Osteocyte (in vitro differentiated cells): ENCODE data around the gene CLTC. TPM values are rescaled to one million over a fixed set of nuclear protein-coding genes. Genes with fewer than 3 reads are reported as not detected.

Source experiments
- DNase-seq: peaks from one replicate; pipeline ENCODE4 v3.0.0; 2021; ENCODE audit warnings: mixed read lengths; ENCODE audit not compliant: unreplicated experiment; ENCODE audit errors: extremely low spot score
- H3K27ac Mint-ChIP-seq: one replicate; pipeline ENCODE4 v1.8.0; 2021; ENCODE audit warnings: mild to moderate bottlenecking, mixed read lengths; ENCODE audit not compliant: unreplicated experiment
- H3K27me3 Mint-ChIP-seq: one replicate; pipeline ENCODE4 v1.8.0; 2021; ENCODE audit warnings: mixed read lengths; ENCODE audit not compliant: unreplicated experiment
- H3K36me3 Mint-ChIP-seq: one replicate; pipeline ENCODE4 v1.8.0; 2021; ENCODE audit warnings: mixed read lengths; ENCODE audit not compliant: unreplicated experiment
- H3K4me1 Mint-ChIP-seq: one replicate; pipeline ENCODE4 v1.8.0; 2021; ENCODE audit warnings: mixed read lengths; ENCODE audit not compliant: unreplicated experiment
- H3K4me3 Mint-ChIP-seq: one replicate; pipeline ENCODE4 v1.8.0; 2021; ENCODE audit warnings: mild to moderate bottlenecking, moderate library complexity, mixed read lengths; ENCODE audit not compliant: unreplicated experiment
- H3K9me3 Mint-ChIP-seq: one replicate; pipeline ENCODE4 v1.8.0; 2021; ENCODE audit warnings: mixed read lengths; ENCODE audit not compliant: unreplicated experiment
- total RNA-seq: library from RNA; stranded (reverse); gene quantifications from 2 replicates; pipeline ENCODE4 v1.2.1, GENCODE V29; 2021
- TF ChIP-seq, protein P1 (sequence below): fragments of 200-600 bp; sonication (generic); IDR thresholded peaks from 2 replicates; pipeline ENCODE4 v1.5.0; 2021; ENCODE audit warnings: antibody characterized with exemption, mild to moderate bottlenecking, moderate library complexity

Gene CLTC
- total RNA-seq, 1 donor from 2014 or later = 297 TPM

GRCh38 chr17:59716427-59716826 is 96.7 kb downstream of the CLTC start:
- H3K27ac Mint-ChIP-seq = no peak overlapping the region
- no peak for DNase-seq
- H3K4me3 Mint-ChIP-seq = no peak overlapping the region
- no peaks in the 10 kb centered on the region for H3K27me3 Mint-ChIP-seq
- TF ChIP-seq, protein P1, sequence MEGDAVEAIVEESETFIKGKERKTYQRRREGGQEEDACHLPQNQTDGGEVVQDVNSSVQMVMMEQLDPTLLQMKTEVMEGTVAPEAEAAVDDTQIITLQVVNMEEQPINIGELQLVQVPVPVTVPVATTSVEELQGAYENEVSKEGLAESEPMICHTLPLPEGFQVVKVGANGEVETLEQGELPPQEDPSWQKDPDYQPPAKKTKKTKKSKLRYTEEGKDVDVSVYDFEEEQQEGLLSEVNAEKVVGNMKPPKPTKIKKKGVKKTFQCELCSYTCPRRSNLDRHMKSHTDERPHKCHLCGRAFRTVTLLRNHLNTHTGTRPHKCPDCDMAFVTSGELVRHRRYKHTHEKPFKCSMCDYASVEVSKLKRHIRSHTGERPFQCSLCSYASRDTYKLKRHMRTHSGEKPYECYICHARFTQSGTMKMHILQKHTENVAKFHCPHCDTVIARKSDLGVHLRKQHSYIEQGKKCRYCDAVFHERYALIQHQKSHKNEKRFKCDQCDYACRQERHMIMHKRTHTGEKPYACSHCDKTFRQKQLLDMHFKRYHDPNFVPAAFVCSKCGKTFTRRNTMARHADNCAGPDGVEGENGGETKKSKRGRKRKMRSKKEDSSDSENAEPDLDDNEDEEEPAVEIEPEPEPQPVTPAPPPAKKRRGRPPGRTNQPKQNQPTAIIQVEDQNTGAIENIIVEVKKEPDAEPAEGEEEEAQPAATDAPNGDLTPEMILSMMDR = no peak
- H3K36me3 Mint-ChIP-seq = peaks cover 3% of the 10 kb centered on the region
- H3K9me3 Mint-ChIP-seq = no peaks in the 10 kb centered on the region
- peaks cover 2% of the 10 kb centered on the region for H3K4me1 Mint-ChIP-seq

DNA sequence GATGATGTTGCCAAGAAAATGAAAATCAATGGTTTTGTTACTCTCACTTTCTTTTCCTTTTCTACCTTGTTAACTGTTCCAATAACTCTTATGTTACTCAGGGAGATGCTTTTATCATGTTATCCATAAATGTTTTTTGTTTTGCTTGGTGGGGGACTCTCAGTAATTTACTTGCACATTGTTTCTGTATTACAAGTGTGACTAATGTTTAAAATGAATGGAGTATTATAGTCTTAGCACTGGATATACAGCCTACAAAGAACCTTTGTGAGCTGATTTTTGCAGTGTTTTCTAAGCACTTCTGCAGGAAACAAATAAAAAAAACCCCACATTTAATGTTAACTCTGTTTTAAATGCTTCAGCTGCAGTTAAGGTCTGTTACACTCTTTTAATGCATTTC is 99.8 kb downstream of the CLTC start:
- H3K36me3 Mint-ChIP-seq = peaks cover 3% of the 10 kb centered on the region
- H3K4me1 Mint-ChIP-seq = peaks cover 10% of the 10 kb centered on the region
- H3K4me3 Mint-ChIP-seq = no peak overlapping the region
- no peak for DNase-seq
- H3K27me3 Mint-ChIP-seq = no peaks in the 10 kb centered on the region
- H3K9me3 Mint-ChIP-seq = no peaks in the 10 kb centered on the region
- TF ChIP-seq, protein P1 = no peak
- H3K27ac Mint-ChIP-seq = no peak overlapping the region

- no peak overlapping the region for H3K4me3 Mint-ChIP-seq
- H3K9me3 Mint-ChIP-seq = no peaks in the 10 kb centered on the region
- TF ChIP-seq, protein P1 = no peak
- no peak for DNase-seq
- H3K4me1 Mint-ChIP-seq = peaks cover 12% of the 10 kb centered on the region
- H3K27me3 Mint-ChIP-seq = no peaks in the 10 kb centered on the region
- H3K36me3 Mint-ChIP-seq = peaks cover 3% of the 10 kb centered on the region
- no peak overlapping the region for H3K27ac Mint-ChIP-seq
Observed at GRCh38 chr17:59722623-59723022, 102.9 kb downstream of the CLTC start.

GRCh38 chr17:59723041-59723440 is 103.3 kb downstream of the CLTC start:
- no peaks in the 10 kb centered on the region for H3K9me3 Mint-ChIP-seq
- peak overlapping the region; percentile 29 for H3K27ac Mint-ChIP-seq
- H3K36me3 Mint-ChIP-seq = peaks cover 3% of the 10 kb centered on the region
- peaks cover 12% of the 10 kb centered on the region for H3K4me1 Mint-ChIP-seq
- no peak overlapping the region for H3K4me3 Mint-ChIP-seq
- DNase-seq = no peak
- TF ChIP-seq, protein P1 = no peak
- H3K27me3 Mint-ChIP-seq = no peaks in the 10 kb centered on the region

GRCh38 chr17:59723607-59724006 is 103.9 kb downstream of the CLTC start:
- Mint-ChIP-seq H3K27me3 (no peaks in the 10 kb centered on the region), H3K36me3 (peaks cover 3% of the 10 kb centered on the region), H3K9me3 (no peaks in the 10 kb centered on the region), H3K27ac (no peak overlapping the region), H3K4me1 (peaks cover 11% of the 10 kb centered on the region), H3K4me3 (no peak overlapping the region)
- DNase-seq = no peak
- TF ChIP-seq, protein P1 = no peak
